ENCODE data around the gene IARS1. TPM values are rescaled to one million over a fixed set of nuclear protein-coding genes. Genes with fewer than 3 reads are reported as not detected.

Gene IARS1
- total RNA-seq = 10 to 100 TPM; 50.4 to 73.3 TPM
- long read RNA-seq, full-length matches to known transcripts = 19 of 111 reads
- long read RNA-seq, partial matches to known transcripts = 85 of 111 reads
- long read RNA-seq, other reads (novel, unspliced or antisense) = 7 of 111 reads

GRCh38 chr9:92293452-92294296 lies at the start of gene IARS1:
Gene IARS1, minus strand, starts transcription at chr9:92293697. Its CDS starts 4,278 bp downstream, at chr9:92289419.
- ATAC-seq = peak; percentile 100
- intact Hi-C loops (cut with DNase I) = no loop called here
- DNase-seq = peak; percentile 98

GRCh38 chr9:92342825-92343488 lies 49.5 kb upstream of the IARS1 start:
- intact Hi-C loops (cut with DNase I) = loop anchor here in 1 of 2 donors (10.0 kb wide), 1 partner anchor 292 kb away; no protein-coding TSS in a partner anchor
- no peak for ATAC-seq

GRCh38 chr9:92341578-92341977 lies 48.1 kb upstream of the IARS1 start:
- ATAC-seq (no peak), DNase-seq (no peak)
- intact Hi-C loops (cut with DNase I) = loop anchor here in 1 of 2 donors (10.0 kb wide), 1 partner anchor 293 kb away; no protein-coding TSS in a partner anchor

More at GRCh38 chr9:92342825-92343488, 49.5 kb upstream of the IARS1 start:
- DNase-seq = no peak

GRCh38 chr9:92333282-92333634 lies 39.8 kb upstream of the IARS1 start:
- peak in 1 of 2 donors; percentile 67 for ATAC-seq
- no peak for DNase-seq
- intact Hi-C loops (cut with DNase I) = no loop called here

GRCh38 chr9:92332577-92333281 lies 39.2 kb upstream of the IARS1 start:
- intact Hi-C loops (cut with DNase I) = no loop called here
- DNase-seq (no peak), ATAC-seq (peak in 1 of 2 donors; percentile 86)

- ATAC-seq (no peak), DNase-seq (no peak)
- intact Hi-C loops (cut with DNase I) = loop anchor here in 1 of 2 donors (10.0 kb wide), 1 partner anchor 307 kb away; no protein-coding TSS in a partner anchor
These were observed 34.7 kb upstream of the IARS1 start for GRCh38 chr9:92328225-92328624.

GRCh38 chr9:92327283-92327850 lies 33.9 kb upstream of the IARS1 start:
- DNase-seq = no peak
- intact Hi-C loops (cut with DNase I) = loop anchor here in 1 of 2 donors (10.0 kb wide), 1 partner anchor 307 kb away; no protein-coding TSS in a partner anchor
- ATAC-seq = no peak

GRCh38 chr9:92325991-92326500 lies 32.5 kb upstream of the IARS1 start:
- no peak for DNase-seq
- intact Hi-C loops (cut with DNase I) = loop anchor here in 1 of 2 donors (10.0 kb wide), 1 partner anchor 309 kb away; no protein-coding TSS in a partner anchor
- peak in 1 of 2 donors; percentile 4 for ATAC-seq

- ATAC-seq (peak; percentile 99), DNase-seq (peak; percentile 90)
- intact Hi-C loops (cut with DNase I) = loop anchor here in 1 of 2 donors (10.0 kb wide), 1 partner anchor 309 kb away; no protein-coding TSS in a partner anchor
These were observed 31.9 kb upstream of the IARS1 start, which contains the start of the genes CENPP and NOL8 for GRCh38 chr9:92325269-92325990. Gene CENPP, plus strand, starts transcription at chr9:92325953. Gene NOL8, minus strand, starts transcription at chr9:92325350. Its CDS starts 1,189 bp downstream, at chr9:92324161.

GRCh38 chr9:92324889-92325268 lies 31.4 kb upstream of the IARS1 start:
- DNase-seq (no peak), ATAC-seq (peak; percentile 38 to 63)
- intact Hi-C loops (cut with DNase I) = loop anchor here in 1 of 2 donors (10.0 kb wide), 1 partner anchor 310 kb away; no protein-coding TSS in a partner anchor

- intact Hi-C loops (cut with DNase I) = loop anchor here in 1 of 2 donors (10.0 kb wide), 1 partner anchor 310 kb away; no protein-coding TSS in a partner anchor
- no peak for DNase-seq
- no peak for ATAC-seq
These were observed 30.9 kb upstream of the IARS1 start for GRCh38 chr9:92324431-92324830.

- no peak for DNase-seq
- intact Hi-C loops (cut with DNase I) = no loop called here
- ATAC-seq = no peak
These were observed 22.0 kb upstream of the IARS1 start for GRCh38 chr9:92315456-92315855.

GRCh38 chr9:92313624-92314012 lies 20.1 kb upstream of the IARS1 start:
- ATAC-seq (peak in 1 of 2 donors; percentile 25), DNase-seq (no peak)
- intact Hi-C loops (cut with DNase I) = no loop called here

GRCh38 chr9:92312887-92313623 lies 19.6 kb upstream of the IARS1 start:
- DNase-seq (no peak), ATAC-seq (no peak)
- intact Hi-C loops (cut with DNase I) = no loop called here

- DNase-seq (no peak), ATAC-seq (no peak)
- intact Hi-C loops (cut with DNase I) = no loop called here
These were observed 17.1 kb upstream of the IARS1 start for GRCh38 chr9:92310562-92310961.

GRCh38 chr9:92308893-92309292 lies 15.4 kb upstream of the IARS1 start:
- ATAC-seq = no peak
- intact Hi-C loops (cut with DNase I) = no loop called here

GRCh38 chr9:92300936-92301335 lies 7.4 kb upstream of the IARS1 start:
- ATAC-seq (no peak), DNase-seq (no peak)
- intact Hi-C loops (cut with DNase I) = no loop called here

More at GRCh38 chr9:92308893-92309292, 15.4 kb upstream of the IARS1 start:
- DNase-seq = no peak

All from left cardiac atrium (tissue), 4 donors.